HG03432 (cell line): Measurements from ENCODE around the gene MCF2L.
"Not testable (repeated sequence)": the region's sequence is repeated elsewhere in the genome, so short reads cannot be mapped to it uniquely, and the experiment has no call there.

Source experiments
- ATAC-seq: cut with Tn5 transposase; IDR thresholded peaks from one replicate; pipeline ENCODE4 v1.9.1; 2021; ENCODE audit warnings: mild to moderate bottlenecking, moderate library complexity; ENCODE audit not compliant: unreplicated experiment

The MCF2L gene

GRCh38 chr13:113090806-113091205 is 121.8 kb downstream of the MCF2L start:
- no peak for ATAC-seq

GRCh38 chr13:113091211-113091771 is 122.3 kb downstream of the MCF2L start:
- no peak for ATAC-seq

GRCh38 chr13:113091891-113092775 is 123.1 kb downstream of the MCF2L start:
- no peak for ATAC-seq

- no peak for ATAC-seq
These were observed 124.0 kb downstream of the MCF2L start for GRCh38 chr13:113092776-113093579.

- no peak for ATAC-seq
These were observed 124.8 kb downstream of the MCF2L start for GRCh38 chr13:113093580-113094409.

- ATAC-seq, result no peak
These were observed 125.4 kb downstream of the MCF2L start for GRCh38 chr13:113094410-113094800.

GRCh38 chr13:113095146-113096051 is 126.4 kb downstream of the MCF2L start:
- ATAC-seq, result no peak

GRCh38 chr13:113096052-113096744 is 127.2 kb downstream of the MCF2L start:
- no peak for ATAC-seq

- no peak for ATAC-seq
These were observed 127.8 kb downstream of the MCF2L start for GRCh38 chr13:113096745-113097305.

- ATAC-seq, result no peak
These were observed 128.6 kb downstream of the MCF2L start for GRCh38 chr13:113097651-113098050.

GRCh38 chr13:113098162-113098732 is 129.2 kb downstream of the MCF2L start:
- no peak for ATAC-seq

GRCh38 chr13:113099142-113099541 is 130.1 kb downstream of the MCF2L start:
- no peak for ATAC-seq

GRCh38 chr13:113102302-113102701 is 133.3 kb downstream of the MCF2L start:
- not testable (repeated sequence) for ATAC-seq

- ATAC-seq, result no peak
These were observed 133.7 kb downstream of the MCF2L start for GRCh38 chr13:113102727-113103126.

- no peak for ATAC-seq
These were observed 134.6 kb downstream of the MCF2L start for GRCh38 chr13:113103646-113104045.

- ATAC-seq, result no peak
These were observed 136.3 kb downstream of the MCF2L start, which contains the start of gene F7 for GRCh38 chr13:113105032-113105920. TSS of gene F7 (plus strand) at chr13:113105791. CDS start at chr13:113105842, 51 bp downstream.

- ATAC-seq, result no peak
These were observed 137.0 kb downstream of the MCF2L start for GRCh38 chr13:113105921-113106452.
